ENCODE results near the gene CDCA8. TPM values are rescaled to one million over a fixed set of nuclear protein-coding genes. Genes with fewer than 3 reads are reported as not detected.
A peak's percentile ranks its signal among the peaks of the same experiment; 100 is the strongest.

The CDCA8 gene
- total and polyA plus RNA-seq, 2 of the 4 experiments (the other 2 are of a cell fraction): 5.9 to 25.7 TPM

- H4K20me1 ChIP-seq (ENCODE audit: insufficient read depth, low read length): no peaks in the 10 kb centered on the region
- ATAC-seq (ENCODE audit: low read depth): no peak
- peaks cover 5% of the 10 kb centered on the region for H3K4me1 ChIP-seq (ENCODE audit: control insufficient read depth, insufficient read depth, low read length)
- no TSS peak for BruUV-seq (replicated peaks)
- no peak overlapping the region for H3K18ac ChIP-seq (ENCODE audit: low read depth, low read length)
- ChIA-PET POLR2A (ENCODE audit: unreplicated experiment) (interaction anchor here (0.6 kb wide), 1 partner anchor 119 kb away, joined by 3 read pairs; the partner anchor contains the start of genes C1orf122 and YRDC), CTCF (interaction anchor here (0.6 to 1.2 kb wide), 2 partner anchors 86 to 129 kb away, joined by 3 to 4 read pairs; no protein-coding TSS in a partner anchor)
- peaks cover 13% of the 10 kb centered on the region for H3K36me3 ChIP-seq (ENCODE audit: control insufficient read depth, insufficient read depth, low read length)
- intact Hi-C loops (cut with micrococcal nuclease) (no loop called here), dilution Hi-C loops (cut with HindIII; ENCODE audit: low sequenced_read_pairs, unreplicated experiment) (no loop called here), in situ Hi-C loops (cut with MboI; ENCODE audit: low sequenced_read_pairs) (loop anchor here (10.0 kb wide), 1 partner anchor 234 kb away; no protein-coding TSS in a partner anchor)
- no peaks in the 10 kb centered on the region for H3K9me3 ChIP-seq (ENCODE audit: control insufficient read depth, insufficient read depth, low read length)
- H3K56ac ChIP-seq (ENCODE audit: extremely low read depth, insufficient read depth, low read length): no peak overlapping the region
- H4K8ac ChIP-seq (ENCODE audit: low read depth in 2 of 2, low read length in 2 of 2): no peak overlapping the region
- no peak overlapping the region for H2AFZ ChIP-seq (replicated peaks; ENCODE audit: low read length, poor library complexity)
- H4K91ac ChIP-seq (ENCODE audit: insufficient read depth, low read depth, low read length): no peak overlapping the region
- H3K27ac ChIP-seq (ENCODE audit: insufficient read depth, low read length): no peak overlapping the region
- H3K4ac ChIP-seq (ENCODE audit: low read depth, low read length): no peak overlapping the region
- no peak overlapping the region for H2BK15ac ChIP-seq (ENCODE audit: low read depth, low read length)
- H4K5ac ChIP-seq (ENCODE audit: low read depth, low read length): no peak overlapping the region
- H3K9me1 ChIP-seq (ENCODE audit: insufficient read depth, low read length): no peaks in the 10 kb centered on the region
- peak overlapping the region; percentile 92; the same call in 1 of the 2 replicates for H3K4me2 ChIP-seq (ENCODE audit: low read depth, low read length)
- peaks cover 13 to 34% of the 10 kb centered on the region in 2 experiments; a peak in 3 of 4 replicates for H3K79me1 ChIP-seq (ENCODE audit: low read depth in 1 of 2, low read length in 2 of 2)
- peak overlapping the region; percentile 54; the same call in 1 of the 2 replicates for H3K23ac ChIP-seq (ENCODE audit: low read depth, low read length)
- no peak overlapping the region for H2AK5ac ChIP-seq (ENCODE audit: low read depth, low read length)
- WGBS, 2 experiments (ENCODE audit: extremely low coverage in 2 of 2, insufficient read length in 1 of 2): no CpG with 5 or more reads among the region's 4 CpGs
- TF ChIP-seq SMC3 (IDR thresholded peaks at IDR 0.05; ENCODE audit: low read depth, low read length): no peak
- no peak for TF ChIP-seq RAD21 (IDR thresholded peaks at IDR 0.05; ENCODE audit: low read length)
- no peak for TF ChIP-seq CEBPB (IDR thresholded peaks at IDR 0.05; ENCODE audit: low read depth, low read length)
- TF ChIP-seq, protein P1, sequence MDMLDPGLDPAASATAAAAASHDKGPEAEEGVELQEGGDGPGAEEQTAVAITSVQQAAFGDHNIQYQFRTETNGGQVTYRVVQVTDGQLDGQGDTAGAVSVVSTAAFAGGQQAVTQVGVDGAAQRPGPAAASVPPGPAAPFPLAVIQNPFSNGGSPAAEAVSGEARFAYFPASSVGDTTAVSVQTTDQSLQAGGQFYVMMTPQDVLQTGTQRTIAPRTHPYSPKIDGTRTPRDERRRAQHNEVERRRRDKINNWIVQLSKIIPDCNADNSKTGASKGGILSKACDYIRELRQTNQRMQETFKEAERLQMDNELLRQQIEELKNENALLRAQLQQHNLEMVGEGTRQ (IDR thresholded peaks at IDR 0.05; ENCODE audit: low read depth, low read length): no peak
- TF ChIP-seq FOS (IDR thresholded peaks at IDR 0.05; ENCODE audit: low read depth, low read length): no peak
- no peak for TF ChIP-seq MAZ (IDR thresholded peaks at IDR 0.05; ENCODE audit: borderline replicate concordance, low read depth, low read length)
- no peak overlapping the region for H3K14ac ChIP-seq (replicated peaks; ENCODE audit: low read depth, low read length)
- peak overlapping the region; percentile 74; the same call in 1 of the 2 replicates for H3K9ac ChIP-seq (ENCODE audit: low read depth, low read length)
- H2AK9ac ChIP-seq (replicated peaks; ENCODE audit: low read depth, low read length, poor library complexity): no peak overlapping the region
- H3K4me3 ChIP-seq (ENCODE audit: insufficient read depth, low read depth, low read length): no peak overlapping the region
- no peak overlapping the region for H2BK5ac ChIP-seq (ENCODE audit: low read depth, low read length, poor library complexity, severe bottlenecking)
- no peaks in the 10 kb centered on the region for H3K27me3 ChIP-seq (ENCODE audit: control insufficient read depth, insufficient read depth, low read length)
- H2BK120ac ChIP-seq (ENCODE audit: low read depth, low read length): no peak overlapping the region
- H2BK20ac ChIP-seq (ENCODE audit: low read depth, low read length): no peak overlapping the region
- DNase-seq: no peak
Observed at GRCh38 chr1:37688926-37689325, 3.4 kb upstream of the CDCA8 start.

All from IMR-90 (cell line).